ENCODE measurements around the gene SMOC2.

SMOC2 gene

DNA sequence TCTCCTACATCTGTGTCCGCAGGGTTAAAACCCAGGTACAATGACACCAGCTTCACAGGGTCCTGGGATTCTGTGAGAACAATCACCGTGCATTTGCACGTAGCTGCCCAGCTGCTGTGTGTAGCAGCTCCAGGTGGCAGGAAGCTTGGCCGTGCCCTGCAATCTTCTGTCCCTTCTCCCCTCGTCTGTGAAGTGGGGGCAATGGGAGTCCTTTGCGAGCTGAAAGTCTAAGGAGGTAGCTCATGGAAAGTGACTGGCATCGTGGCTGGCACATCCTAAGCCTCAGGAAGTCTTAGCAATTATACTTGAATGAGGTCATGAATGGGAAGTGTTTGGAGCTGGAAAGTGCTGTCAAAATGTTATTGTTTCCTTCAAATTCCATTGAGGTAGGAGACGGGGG, 137.1 kb downstream of the SMOC2 start:
- DNase-seq: peak in 2 of 42 donors; percentile 4 to 22
- intact Hi-C loops (cut with DNase I): no loop called here

DNA sequence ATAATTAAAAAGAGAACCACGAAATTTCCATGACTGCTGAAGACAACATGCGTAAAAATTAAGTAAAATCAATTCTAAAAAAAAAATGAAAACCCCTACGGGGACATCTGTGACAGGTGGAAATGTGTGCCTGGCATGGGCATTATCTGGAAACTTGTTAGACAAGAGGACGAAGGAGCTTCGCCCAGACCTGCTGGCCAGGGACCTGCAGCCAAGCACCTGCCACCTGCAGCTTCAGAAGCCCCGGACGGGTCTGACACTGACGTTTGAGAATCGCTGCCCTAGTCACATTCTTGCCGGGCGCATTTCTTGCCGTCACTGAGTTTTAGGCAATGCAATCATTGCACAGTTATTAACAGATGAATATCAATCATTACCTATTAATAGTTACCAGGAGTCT, 140.3 kb downstream of the SMOC2 start:
- intact Hi-C loops (cut with DNase I): no loop called here
- DNase-seq: peak in 2 of 42 donors; percentile 28 to 40

DNA sequence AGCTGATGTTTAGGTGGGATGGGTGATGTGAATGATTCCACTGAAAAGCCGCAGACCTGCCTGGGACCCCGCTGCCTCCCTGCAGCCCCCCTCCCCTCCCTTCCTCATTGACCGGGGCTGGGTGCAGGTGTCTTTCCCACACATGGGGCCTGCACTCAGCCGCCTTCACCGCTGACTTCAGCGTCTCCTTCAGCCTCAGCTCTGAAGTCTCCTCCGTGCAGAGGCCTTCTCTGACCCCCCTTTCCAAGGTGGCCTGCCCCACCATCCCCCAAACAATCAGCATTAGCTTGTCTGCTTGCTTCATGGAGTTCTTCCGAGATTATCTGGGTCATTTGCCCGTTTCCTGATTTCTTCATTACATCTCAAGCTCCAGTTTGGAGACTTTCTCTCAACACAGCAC, 140.7 kb downstream of the SMOC2 start:
- intact Hi-C loops (cut with DNase I): no loop called here
- DNase-seq: no peak

DNA sequence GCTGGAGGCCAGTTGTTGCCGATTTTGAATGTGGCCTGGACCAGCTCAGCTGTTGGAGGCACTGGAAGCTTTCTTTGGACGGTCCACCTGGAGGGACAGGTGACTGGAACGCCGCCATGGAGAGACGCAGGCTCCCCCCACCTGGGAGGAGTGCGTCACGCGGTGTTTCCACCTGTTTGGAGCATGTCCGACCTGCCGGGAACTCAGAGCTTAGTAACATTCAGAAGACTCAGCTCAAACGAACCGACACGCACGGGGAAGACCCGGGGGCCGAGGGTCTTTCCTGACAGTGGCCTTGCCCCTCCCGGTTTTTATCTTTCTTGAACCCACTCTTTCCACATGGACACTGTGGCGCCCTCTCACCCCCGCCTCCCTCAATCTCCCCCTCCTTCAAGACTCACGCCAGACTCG, 141.6 kb downstream of the SMOC2 start:
- intact Hi-C loops (cut with DNase I): no loop called here
- peak in 1 of 42 donors; percentile 26 for DNase-seq

DNA sequence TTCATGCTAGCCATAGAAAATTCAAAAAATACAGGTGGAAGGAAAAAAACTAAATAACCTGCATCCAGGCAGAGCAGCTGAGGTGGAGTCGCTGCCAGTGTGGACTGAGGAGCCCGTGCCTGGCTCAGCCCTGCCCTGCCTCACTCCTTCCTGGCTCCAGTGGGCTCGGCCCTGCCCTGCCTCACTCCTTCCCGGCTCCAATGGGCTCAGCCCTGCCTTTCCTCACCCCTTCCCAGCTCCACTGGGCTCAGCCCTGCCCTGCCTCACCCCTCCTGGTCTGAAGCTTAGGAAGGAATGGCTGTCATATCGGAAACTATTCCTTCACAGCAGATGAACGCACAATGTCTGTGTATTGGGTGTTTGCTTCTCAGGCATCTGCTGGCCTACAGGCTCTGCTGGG, 142.1 kb downstream of the SMOC2 start:
- intact Hi-C loops (cut with DNase I): no loop called here
- DNase-seq: peak in 1 of 42 donors; percentile 22

DNA sequence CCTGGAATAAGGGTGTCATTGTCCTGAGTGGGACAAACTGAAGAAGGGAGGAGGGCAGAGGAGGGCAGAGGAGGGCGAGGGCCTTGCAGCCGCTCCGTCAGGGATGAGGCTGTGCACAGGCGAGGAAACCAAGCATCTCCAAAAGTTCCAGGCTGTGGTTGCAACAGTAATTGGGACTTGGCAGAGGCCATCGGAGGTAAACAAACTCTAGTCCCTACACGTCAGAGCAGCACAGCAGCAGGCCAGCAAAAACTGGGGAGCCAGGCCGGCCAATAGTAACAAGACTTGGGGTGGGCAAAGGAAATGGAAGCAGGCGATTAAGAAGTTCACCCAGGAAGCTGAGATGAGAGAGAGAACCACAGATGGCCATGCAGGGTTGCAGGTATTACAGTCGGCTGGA, 142.8 kb downstream of the SMOC2 start:
- peak in 2 of 42 donors; percentile 16 to 29 for DNase-seq
- intact Hi-C loops (cut with DNase I): no loop called here

DNA sequence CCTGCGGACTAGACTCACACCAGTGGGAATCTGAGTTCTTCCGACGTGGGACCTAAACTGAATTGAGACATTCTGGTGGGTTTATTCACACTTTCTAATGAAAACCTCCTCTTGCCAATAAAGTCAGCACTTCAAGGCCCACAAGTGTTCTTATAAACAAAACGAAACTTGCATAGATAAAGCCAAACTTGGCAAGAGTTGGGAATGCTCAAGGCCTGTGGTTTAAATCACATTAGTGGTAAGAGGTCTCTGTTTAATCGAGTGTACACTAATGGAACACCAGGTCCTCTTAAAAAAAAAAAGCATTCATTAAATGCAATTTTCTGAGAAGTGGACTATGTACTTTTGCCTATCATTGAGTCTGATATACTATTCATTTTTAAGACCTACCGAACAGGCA, 143.3 kb downstream of the SMOC2 start:
- no peak for DNase-seq
- intact Hi-C loops (cut with DNase I): no loop called here

DNA sequence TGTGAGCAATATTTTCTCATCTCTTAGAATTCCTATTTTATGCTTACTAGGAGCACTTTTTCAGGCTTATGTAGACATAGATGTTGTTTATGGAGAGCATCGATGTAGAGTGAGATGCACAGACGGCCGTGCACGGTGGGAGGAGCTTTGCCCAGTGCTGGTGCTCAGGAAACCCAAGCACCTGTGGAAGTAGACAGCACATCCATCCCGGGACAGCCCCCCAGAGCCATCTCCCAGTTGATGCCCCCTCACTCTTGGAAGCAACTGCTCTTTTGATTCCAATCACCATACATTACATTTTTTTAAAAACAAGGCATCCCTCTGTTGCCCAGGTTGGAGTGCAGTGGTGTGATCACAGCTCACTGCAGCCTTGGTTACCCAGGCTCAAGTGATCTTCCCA, 143.7 kb downstream of the SMOC2 start:
- peak in 1 of 42 donors; percentile 26 for DNase-seq
- intact Hi-C loops (cut with DNase I): no loop called here

DNA sequence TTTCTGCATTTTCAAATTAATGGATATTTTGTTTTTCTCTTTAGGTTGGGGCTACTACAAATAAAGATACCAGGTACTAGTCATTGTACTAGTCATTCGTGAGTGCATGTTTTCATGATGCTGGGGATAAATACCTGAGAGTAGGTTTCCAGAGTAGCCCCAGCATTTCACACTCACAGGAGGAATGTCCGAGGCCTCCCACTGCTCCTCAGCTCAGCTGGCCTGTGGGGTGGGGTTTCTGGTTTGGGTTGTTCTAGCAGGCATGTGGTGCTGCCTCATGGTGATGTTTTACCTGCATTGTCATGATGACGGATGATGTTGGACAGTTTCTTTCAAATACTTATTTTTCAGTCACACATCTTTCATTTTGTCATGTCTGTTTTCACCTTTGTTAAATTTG, 144.5 kb downstream of the SMOC2 start:
- DNase-seq: peak in 1 of 42 donors; percentile 20
- intact Hi-C loops (cut with DNase I): no loop called here

DNA sequence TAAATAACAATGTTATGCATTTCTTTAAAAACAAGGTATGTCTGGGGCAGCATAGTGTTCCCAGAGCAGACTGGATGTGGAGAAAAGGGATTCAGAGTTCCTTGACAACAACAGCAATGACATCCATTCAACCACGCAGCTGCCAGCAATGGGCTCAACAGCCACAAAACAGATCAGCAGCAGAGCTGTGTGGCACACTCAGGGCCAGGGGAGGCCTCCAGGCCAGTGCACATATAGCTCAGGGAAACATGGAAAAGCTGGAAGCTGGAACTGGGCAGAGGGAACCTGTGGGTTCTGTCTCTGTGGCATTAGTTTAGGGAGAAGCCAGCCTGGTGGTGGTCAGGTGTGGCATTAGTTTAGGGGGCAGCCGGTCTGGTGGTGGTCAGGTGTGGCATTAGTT, 148.3 kb downstream of the SMOC2 start:
- intact Hi-C loops (cut with DNase I): no loop called here
- DNase-seq: peak in 1 of 42 donors; percentile 12

DNA sequence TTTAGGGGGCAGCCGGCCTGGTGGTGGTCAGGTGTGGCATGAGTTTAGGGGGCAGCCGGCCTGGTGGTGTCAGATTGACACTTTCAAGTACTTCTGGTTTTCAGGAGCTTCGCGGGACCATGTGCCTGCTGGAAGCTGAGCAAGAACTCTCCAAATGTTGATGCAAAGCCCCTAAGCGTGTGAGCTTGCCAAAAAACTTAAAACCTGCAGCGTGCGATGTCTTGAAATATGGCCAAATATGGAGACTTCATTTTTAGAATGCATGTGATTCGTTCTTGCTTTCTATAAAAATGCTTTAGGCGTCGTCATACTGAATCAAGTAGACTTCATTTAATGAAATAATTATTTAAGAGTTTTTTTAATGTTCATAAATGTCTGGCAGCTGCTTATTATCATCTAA, 149.4 kb downstream of the SMOC2 start:
- DNase-seq: peak in 2 of 42 donors; percentile 9 to 29
- intact Hi-C loops (cut with DNase I): no loop called here

DNA sequence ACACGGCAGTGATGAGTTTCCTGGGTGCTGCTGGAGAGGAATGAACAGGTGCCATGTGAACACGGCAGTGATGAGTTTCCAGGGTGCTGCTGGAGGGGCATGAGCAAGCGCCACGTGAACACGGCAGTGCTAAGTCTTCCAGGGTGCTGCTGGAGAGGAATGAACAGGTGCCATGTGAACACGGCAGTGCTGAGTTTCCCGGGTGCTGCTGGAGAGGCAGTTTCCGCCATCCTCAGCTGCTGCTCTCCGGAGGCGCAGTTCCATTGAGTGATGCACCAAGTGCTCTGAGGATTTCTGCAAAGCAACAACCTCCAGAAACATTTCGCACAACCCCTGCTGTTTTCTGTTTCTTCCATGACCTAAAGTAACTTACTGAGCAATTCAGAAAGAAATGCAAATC, 155.4 kb downstream of the SMOC2 start:
- intact Hi-C loops (cut with DNase I): no loop called here
- DNase-seq: peak; percentile 21 to 87 (median 64)

DNA sequence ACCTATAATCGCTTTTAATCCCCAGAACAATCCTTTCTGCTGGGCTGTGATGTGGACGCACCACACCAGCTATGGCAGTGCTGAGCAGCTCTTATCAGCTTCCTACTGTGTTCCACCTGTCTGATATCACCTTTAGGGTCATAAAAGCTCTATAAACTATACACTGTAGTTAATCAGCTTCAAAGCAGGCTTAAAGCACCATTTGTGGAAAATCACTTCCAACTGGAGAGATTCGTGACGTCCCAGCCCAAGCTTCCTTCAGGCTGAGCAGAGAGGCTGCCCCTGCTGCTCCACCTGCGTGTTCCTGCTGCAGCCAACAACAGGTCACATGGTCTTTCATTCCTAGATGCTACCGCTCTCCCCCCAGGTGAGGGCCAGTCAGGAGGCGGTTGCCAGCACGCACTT, 156.5 kb downstream of the SMOC2 start:
- DNase-seq: peak in 1 of 42 donors; percentile 5
- intact Hi-C loops (cut with DNase I): no loop called here

DNA sequence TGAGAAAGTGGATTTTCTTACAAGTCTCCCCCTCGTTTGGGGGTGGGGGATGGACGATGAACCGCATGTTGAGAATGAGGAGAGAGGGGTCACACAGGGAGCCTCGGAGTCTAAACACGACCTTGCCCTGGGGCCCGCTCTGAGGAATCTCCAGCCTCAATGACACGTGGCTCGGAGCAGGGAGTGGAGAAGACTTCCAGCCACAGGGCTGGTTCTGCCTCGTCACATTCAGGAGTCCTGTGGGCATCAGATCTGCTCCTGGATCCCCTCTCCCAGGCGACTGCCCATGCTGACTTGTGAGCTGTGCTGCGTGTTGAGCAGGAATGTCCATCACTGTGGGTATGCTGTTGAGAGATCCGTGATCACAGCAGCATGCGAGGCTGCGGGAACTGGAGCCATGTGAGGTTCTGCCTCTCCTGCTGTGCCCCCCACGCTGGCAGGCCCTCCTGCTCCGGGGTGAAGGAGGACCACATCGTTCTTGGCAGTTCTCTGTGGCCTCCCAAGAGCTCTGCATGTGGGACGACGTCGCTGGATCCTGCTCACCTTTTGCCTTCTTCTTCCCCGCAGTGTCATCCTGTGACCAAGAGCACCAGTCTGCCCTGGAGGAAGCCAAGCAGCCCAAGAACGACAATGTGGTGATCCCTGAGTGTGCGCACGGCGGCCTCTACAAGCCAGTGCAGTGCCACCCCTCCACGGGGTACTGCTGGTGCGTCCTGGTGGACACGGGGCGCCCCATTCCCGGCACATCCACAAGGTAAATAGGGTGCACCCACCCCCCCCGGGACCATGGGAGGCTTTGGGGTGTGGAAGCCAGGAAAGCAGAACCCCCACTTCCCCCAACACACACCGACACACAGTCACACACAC, 157.5 kb downstream of the SMOC2 start:
- intact Hi-C loops (cut with DNase I): no loop called here
- DNase-seq: peak in 1 of 42 donors; percentile 34

DNA sequence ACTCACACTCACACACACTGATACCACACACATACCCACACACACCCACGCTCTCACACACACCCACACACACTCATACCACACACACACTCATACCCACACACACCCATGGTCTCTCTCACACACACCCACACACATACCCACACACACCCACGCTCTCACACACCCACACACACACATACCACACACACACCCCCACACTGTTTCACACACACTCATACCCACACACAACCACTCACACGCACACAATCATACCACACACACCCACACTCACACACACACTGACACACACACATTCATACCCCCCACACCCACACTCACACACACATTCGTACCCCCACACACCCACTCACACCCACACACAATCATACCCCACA, 158.1 kb downstream of the SMOC2 start:
- intact Hi-C loops (cut with DNase I): no loop called here
- DNase-seq: no peak

DNA sequence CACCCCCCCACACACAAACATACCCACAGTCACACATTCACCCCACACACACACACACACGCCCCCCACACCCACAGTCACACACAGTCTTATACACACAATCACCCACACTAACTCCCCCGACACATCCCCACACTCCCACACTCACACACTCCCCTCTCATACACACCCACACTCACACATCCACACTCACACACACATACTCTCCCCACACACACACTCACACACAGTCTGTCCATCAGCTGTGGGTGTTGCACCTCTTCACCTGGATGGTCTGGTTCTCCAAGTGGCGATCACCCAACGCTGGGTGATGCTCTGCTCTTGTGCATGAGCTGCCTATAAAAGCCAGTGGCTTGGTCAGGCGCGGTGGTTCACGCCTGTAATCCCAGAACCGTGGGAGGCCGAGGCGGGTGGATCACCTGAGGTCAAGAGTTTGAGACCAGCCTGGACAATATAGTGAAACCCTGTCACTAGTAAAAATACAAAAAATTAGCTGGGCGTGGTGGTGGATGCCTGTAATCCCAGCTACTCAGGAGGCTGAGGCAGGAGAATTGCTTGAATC, 158.9 kb downstream of the SMOC2 start:
- intact Hi-C loops (cut with DNase I): no loop called here
- DNase-seq: peak in 1 of 42 donors; percentile 16

DNA sequence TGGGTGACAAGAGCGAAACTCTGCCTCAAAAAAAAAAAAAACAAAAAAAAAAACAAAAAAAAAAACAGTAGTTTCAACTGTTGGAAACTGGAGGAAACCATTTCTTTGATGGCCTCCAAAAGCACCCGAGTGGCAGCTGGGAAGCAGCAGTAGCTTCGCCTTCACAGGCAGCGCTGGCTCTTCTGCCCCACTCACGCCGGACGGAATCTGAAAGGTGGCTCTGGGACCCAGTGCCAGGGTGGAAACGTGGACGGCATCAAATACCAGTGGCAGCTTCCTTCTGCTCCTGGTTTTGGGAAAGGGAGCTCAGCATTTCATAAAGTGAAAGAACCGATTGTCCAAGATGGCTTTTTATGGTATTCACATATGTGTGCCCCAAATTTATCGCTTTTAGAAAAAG, 159.4 kb downstream of the SMOC2 start:
- peak in 1 of 42 donors; percentile 31 for DNase-seq
- intact Hi-C loops (cut with DNase I): no loop called here

DNA sequence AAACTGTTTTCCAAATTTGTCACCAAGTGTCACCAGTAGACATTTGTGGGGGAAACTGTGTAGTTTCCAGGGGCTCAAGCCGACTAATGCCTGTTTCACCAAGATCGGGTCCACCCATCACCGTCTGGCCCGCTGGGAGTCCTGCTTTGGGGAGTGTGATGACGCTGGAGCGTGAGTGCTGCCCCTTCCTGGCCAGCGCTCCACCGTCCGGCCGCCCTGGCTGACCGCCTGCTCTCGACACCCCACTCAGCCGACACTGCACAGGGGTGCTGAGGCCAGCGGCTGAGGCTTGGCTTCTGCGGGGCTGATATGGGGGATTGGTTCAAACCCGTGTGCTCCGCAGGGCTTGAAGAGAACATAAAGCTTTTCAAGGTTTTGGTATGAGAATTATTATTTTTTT, 160.1 kb downstream of the SMOC2 start:
- intact Hi-C loops (cut with DNase I): no loop called here
- DNase-seq: no peak

DNA sequence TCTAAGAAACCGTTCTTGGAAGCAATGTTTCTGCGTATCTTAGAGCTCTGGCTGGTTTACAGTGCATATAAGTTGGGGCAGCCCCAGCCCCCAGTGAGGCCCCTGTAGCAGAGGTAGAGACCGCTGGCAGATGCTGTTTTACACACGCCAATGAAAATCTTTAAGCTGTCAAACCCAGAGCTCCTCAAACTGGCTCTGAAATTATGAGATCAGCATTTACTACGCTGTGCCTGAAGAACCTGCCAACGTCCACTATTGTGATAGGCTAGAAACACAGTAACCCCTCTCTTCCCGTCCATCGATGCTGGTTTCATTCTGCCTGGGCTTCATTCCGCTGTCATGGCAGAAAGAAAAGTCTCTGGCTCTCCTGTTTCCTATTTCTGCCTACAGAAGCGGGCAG, 160.6 kb downstream of the SMOC2 start:
- intact Hi-C loops (cut with DNase I): no loop called here
- DNase-seq: no peak

DNA sequence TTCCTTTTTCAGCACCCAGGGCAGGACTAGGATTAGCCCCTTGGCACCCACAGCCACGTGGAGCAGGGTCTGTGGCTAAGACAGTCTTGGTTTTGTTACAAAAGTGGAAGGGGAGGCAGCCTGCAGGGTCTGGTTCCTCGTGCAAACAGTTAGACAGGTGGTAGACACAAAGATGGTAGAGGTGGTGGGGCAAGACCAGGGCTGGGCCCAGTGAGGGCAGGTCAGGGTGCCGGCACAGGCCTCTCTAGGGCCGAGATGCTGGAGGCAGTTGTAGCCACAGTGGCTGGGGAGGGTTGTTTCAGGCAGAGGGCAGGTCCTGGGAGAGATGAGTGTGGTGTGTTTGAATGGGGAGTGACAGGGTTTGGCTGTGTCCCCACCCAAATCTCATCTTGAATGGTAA, 161.6 kb downstream of the SMOC2 start:
- intact Hi-C loops (cut with DNase I): no loop called here
- DNase-seq: no peak

DNA sequence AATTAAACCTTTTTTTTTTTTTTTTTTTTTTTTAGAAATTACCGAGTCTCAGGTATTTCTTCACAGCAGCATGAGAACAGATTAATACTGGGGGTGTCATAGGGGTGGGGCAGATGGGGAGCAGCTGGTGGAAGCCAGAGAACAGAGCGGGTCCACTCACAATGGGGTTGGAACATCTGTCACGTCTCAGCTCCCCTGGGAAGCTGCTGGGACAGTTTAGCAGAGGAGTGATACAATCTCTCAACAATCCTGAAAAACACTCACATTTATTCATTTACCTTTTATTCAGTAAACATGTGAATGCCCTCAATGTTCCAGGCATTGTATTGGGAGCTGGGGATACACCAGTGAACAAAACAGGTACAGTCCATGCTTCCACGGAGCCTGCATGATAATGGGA, 162.2 kb downstream of the SMOC2 start:
- DNase-seq: no peak
- intact Hi-C loops (cut with DNase I): no loop called here
